Measurements from ENCODE around the gene STK17B. TPM values are rescaled to one million over a fixed set of nuclear protein-coding genes. Genes with fewer than 3 reads are reported as not detected.
A peak's percentile ranks its signal among the peaks of the same experiment; 100 is the strongest.

The STK17B gene
- total RNA-seq, 2 experiments from 2014 or later, result 95.0 to 148 TPM

GRCh38 chr2:196108604-196109003 lies 62.8 kb downstream of the STK17B start:
- ChIA-PET CTCF (ENCODE audit: unreplicated experiment) (no interaction called here), POLR2A (interaction anchor here (0.6 kb wide), 1 partner anchor 229 kb away, joined by 3 read pairs; no protein-coding TSS in a partner anchor)
- TF ChIP-seq EZH2phosphoT487 (IDR thresholded peaks at IDR 0.05; ENCODE audit: borderline replicate concordance, low read depth, low read length), result no peak
- TF ChIP-seq CTCF (conservative IDR thresholded peaks at IDR 0.05; ENCODE audit: low read length), result no peak
- Histone ChIP-seq H3K4me3 (ENCODE audit: low read depth, low read length, poor library complexity, severe bottlenecking) (no peak overlapping the region), H3K9me3 (ENCODE audit: low read length) (no peaks in the 10 kb centered on the region), H3K79me2 (ENCODE audit: insufficient read depth, low read depth, low read length) (no peaks in the 10 kb centered on the region), H3K27ac (ENCODE audit: low read depth, low read length, poor library complexity, severe bottlenecking) (no peak overlapping the region), H2AFZ (ENCODE audit: low read length) (no peak overlapping the region), H3K9me2 (ENCODE audit: insufficient read depth, low read length) (no peaks in the 10 kb centered on the region), H3K4me2 (ENCODE audit: low read length) (no peak overlapping the region), H3K4me1 (ENCODE audit: insufficient read depth, low read length, poor library complexity, severe bottlenecking) (peaks cover 14% of the 10 kb centered on the region), H3K36me3 (ENCODE audit: insufficient read depth, low read length) (no peaks in the 10 kb centered on the region), H4K20me1 (ENCODE audit: insufficient read depth, low read length) (no peaks in the 10 kb centered on the region)
- no peak for DNase-seq (ENCODE audit: low spot score)
- no TSS peak for BruUV-seq (replicated peaks)
- intact Hi-C loops (cut with micrococcal nuclease; ENCODE audit: unreplicated experiment), result no loop called here

- Histone ChIP-seq H3K36me3 (ENCODE audit: insufficient read depth, low read length) (no peaks in the 10 kb centered on the region), H3K4me2 (ENCODE audit: low read length) (no peak overlapping the region), H3K4me1 (ENCODE audit: insufficient read depth, low read length, poor library complexity, severe bottlenecking) (peaks cover 30% of the 10 kb centered on the region), H3K27ac (ENCODE audit: low read depth, low read length, poor library complexity, severe bottlenecking) (no peak overlapping the region), H3K79me2 (ENCODE audit: insufficient read depth, low read depth, low read length) (no peaks in the 10 kb centered on the region), H3K9me3 (ENCODE audit: low read length) (no peaks in the 10 kb centered on the region), H3K4me3 (ENCODE audit: low read depth, low read length, poor library complexity, severe bottlenecking) (no peak overlapping the region), H4K20me1 (ENCODE audit: insufficient read depth, low read length) (no peaks in the 10 kb centered on the region), H2AFZ (ENCODE audit: low read length) (peak overlapping the region; percentile 35), H3K9me2 (ENCODE audit: insufficient read depth, low read length) (no peaks in the 10 kb centered on the region)
- ChIA-PET POLR2A (interaction anchor here (0.6 kb wide), 1 partner anchor 294 kb away, joined by 3 read pairs; no protein-coding TSS in a partner anchor), CTCF (ENCODE audit: unreplicated experiment) (no interaction called here)
- no peak for DNase-seq (ENCODE audit: low spot score)
- no peak for TF ChIP-seq CTCF (conservative IDR thresholded peaks at IDR 0.05; ENCODE audit: low read length)
- no peak for TF ChIP-seq EZH2phosphoT487 (IDR thresholded peaks at IDR 0.05; ENCODE audit: borderline replicate concordance, low read depth, low read length)
- intact Hi-C loops (cut with micrococcal nuclease; ENCODE audit: unreplicated experiment), result no loop called here
- BruUV-seq (replicated peaks), result no TSS peak
Measured at GRCh38 chr2:196105951-196106350, 65.4 kb downstream of the STK17B start.

- Histone ChIP-seq H4K20me1 (ENCODE audit: insufficient read depth, low read length) (no peaks in the 10 kb centered on the region), H3K9me2 (ENCODE audit: insufficient read depth, low read length) (no peaks in the 10 kb centered on the region), H3K27ac (ENCODE audit: low read depth, low read length, poor library complexity, severe bottlenecking) (no peak overlapping the region), H3K4me1 (ENCODE audit: insufficient read depth, low read length, poor library complexity, severe bottlenecking) (peaks cover 31% of the 10 kb centered on the region), H2AFZ (ENCODE audit: low read length) (no peak overlapping the region), H3K4me3 (ENCODE audit: low read depth, low read length, poor library complexity, severe bottlenecking) (no peak overlapping the region), H3K79me2 (ENCODE audit: insufficient read depth, low read depth, low read length) (no peaks in the 10 kb centered on the region), H3K9me3 (ENCODE audit: low read length) (no peaks in the 10 kb centered on the region), H3K4me2 (ENCODE audit: low read length) (no peak overlapping the region), H3K36me3 (ENCODE audit: insufficient read depth, low read length) (no peaks in the 10 kb centered on the region)
- ChIA-PET POLR2A (no interaction called here), CTCF (ENCODE audit: unreplicated experiment) (no interaction called here)
- no TSS peak for BruUV-seq (replicated peaks)
- intact Hi-C loops (cut with micrococcal nuclease; ENCODE audit: unreplicated experiment), result no loop called here
- DNase-seq (ENCODE audit: low spot score), result no peak
- TF ChIP-seq EZH2phosphoT487 (IDR thresholded peaks at IDR 0.05; ENCODE audit: borderline replicate concordance, low read depth, low read length) (no peak), CTCF (conservative IDR thresholded peaks at IDR 0.05; ENCODE audit: low read length) (no peak)
Measured at GRCh38 chr2:196104066-196104465, 67.3 kb downstream of the STK17B start.

Measured in OCI-LY7 (cell line).